Ramos (cell line): ENCODE measurements around the gene PEAK1.

Experiments used
- in situ Hi-C: fragments of 300-500 bp; cut with MboI; formaldehyde crosslinking; loops from one replicate; pipeline ENCODE4 v1.14.3; 2022; ENCODE audit warnings: low sequenced_read_pairs; ENCODE audit not compliant: unreplicated experiment

The PEAK1 gene

GRCh38 chr15:77255385-77255784 is 164.5 kb downstream of the PEAK1 start:
- in situ Hi-C loops = no loop called here

GRCh38 chr15:77251662-77252061 is 168.2 kb downstream of the PEAK1 start:
- in situ Hi-C loops = no loop called here

- in situ Hi-C loops = no loop called here
Measured at GRCh38 chr15:77247116-77247515, 172.8 kb downstream of the PEAK1 start.

GRCh38 chr15:77243716-77244401 is 176.0 kb downstream of the PEAK1 start:
- in situ Hi-C loops = no loop called here

- in situ Hi-C loops = no loop called here
Measured at GRCh38 chr15:77243135-77243534, 176.8 kb downstream of the PEAK1 start.

- in situ Hi-C loops = no loop called here
Measured at GRCh38 chr15:77239882-77240608, 179.9 kb downstream of the PEAK1 start.

- in situ Hi-C loops = no loop called here
Measured at GRCh38 chr15:77235566-77235965, 184.3 kb downstream of the PEAK1 start.

GRCh38 chr15:77228828-77229227 is 191.1 kb downstream of the PEAK1 start:
- in situ Hi-C loops = no loop called here

GRCh38 chr15:77226652-77227051 is 193.3 kb downstream of the PEAK1 start:
- in situ Hi-C loops = no loop called here

- in situ Hi-C loops = no loop called here
Measured at GRCh38 chr15:77225646-77226045, 194.3 kb downstream of the PEAK1 start.

- in situ Hi-C loops = no loop called here
Measured at GRCh38 chr15:77225088-77225487, 194.8 kb downstream of the PEAK1 start.

- in situ Hi-C loops = no loop called here
Measured at GRCh38 chr15:77224352-77224751, 195.6 kb downstream of the PEAK1 start.

- in situ Hi-C loops = no loop called here
Measured at GRCh38 chr15:77221708-77222107, 198.2 kb downstream of the PEAK1 start.

- in situ Hi-C loops = no loop called here
Measured at GRCh38 chr15:77221174-77221573, 198.7 kb downstream of the PEAK1 start.

GRCh38 chr15:77219841-77220240 is 200.1 kb downstream of the PEAK1 start:
- in situ Hi-C loops = no loop called here

- in situ Hi-C loops = no loop called here
Measured at GRCh38 chr15:77209221-77209620, 210.7 kb downstream of the PEAK1 start.

- in situ Hi-C loops = no loop called here
Measured at GRCh38 chr15:77208241-77208640, 211.7 kb downstream of the PEAK1 start.

GRCh38 chr15:77201665-77202064 is 218.2 kb downstream of the PEAK1 start:
- in situ Hi-C loops = no loop called here

- in situ Hi-C loops = no loop called here
Measured at GRCh38 chr15:77196381-77196780, 223.5 kb downstream of the PEAK1 start.

- in situ Hi-C loops = no loop called here
Measured at GRCh38 chr15:77195586-77195985, 224.3 kb downstream of the PEAK1 start.

- in situ Hi-C loops = no loop called here
Measured at GRCh38 chr15:77192451-77192850, 227.5 kb downstream of the PEAK1 start.
